ENCODE results near the gene DHRS1. TPM values are rescaled to one million over a fixed set of nuclear protein-coding genes. Genes with fewer than 3 reads are reported as not detected.
A peak's percentile ranks its signal among the peaks of the same experiment; 100 is the strongest.

DHRS1 gene
- total and polyA plus RNA-seq, 2 donors from 2014 or later, result 32.7 to 56.7 TPM

DNA sequence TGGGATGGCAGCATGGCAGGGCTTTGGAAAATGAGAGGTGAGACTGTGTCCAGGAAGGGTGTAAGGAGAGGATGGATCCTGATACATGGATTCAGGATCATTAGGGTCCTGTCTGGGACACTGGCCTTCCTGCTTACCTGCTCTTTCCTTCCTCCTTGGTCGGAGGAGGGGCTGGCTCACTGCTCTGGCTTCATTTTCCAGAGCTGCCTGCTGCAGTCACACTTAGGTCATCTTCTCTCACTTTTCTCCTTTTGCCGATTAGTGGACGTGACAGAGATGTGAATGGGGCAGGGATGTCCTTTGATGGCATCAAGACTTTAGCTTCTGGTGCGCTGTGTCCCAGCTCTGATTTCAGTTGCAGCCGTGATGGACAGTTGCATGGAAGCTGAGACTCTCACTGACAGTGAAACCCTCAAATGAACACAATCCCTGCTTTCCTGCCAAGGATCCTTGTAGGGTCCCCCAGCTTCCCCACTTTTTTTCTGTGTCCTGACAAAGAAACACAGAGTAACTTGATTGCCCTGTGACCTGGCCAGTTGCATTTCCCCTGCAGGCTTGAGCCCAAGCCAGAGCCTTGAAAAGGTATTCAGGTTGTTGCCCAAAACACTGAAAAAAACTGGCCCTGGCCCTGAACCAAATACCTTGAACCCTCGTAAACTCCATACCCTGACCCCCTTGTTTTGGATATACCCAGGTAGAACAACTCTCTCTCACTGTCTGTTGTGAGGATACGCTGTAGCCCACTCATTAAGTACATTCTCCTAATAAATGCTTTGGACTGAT lies 9.0 kb upstream of the DHRS1 start:
- TF ChIP-seq, protein P1, sequence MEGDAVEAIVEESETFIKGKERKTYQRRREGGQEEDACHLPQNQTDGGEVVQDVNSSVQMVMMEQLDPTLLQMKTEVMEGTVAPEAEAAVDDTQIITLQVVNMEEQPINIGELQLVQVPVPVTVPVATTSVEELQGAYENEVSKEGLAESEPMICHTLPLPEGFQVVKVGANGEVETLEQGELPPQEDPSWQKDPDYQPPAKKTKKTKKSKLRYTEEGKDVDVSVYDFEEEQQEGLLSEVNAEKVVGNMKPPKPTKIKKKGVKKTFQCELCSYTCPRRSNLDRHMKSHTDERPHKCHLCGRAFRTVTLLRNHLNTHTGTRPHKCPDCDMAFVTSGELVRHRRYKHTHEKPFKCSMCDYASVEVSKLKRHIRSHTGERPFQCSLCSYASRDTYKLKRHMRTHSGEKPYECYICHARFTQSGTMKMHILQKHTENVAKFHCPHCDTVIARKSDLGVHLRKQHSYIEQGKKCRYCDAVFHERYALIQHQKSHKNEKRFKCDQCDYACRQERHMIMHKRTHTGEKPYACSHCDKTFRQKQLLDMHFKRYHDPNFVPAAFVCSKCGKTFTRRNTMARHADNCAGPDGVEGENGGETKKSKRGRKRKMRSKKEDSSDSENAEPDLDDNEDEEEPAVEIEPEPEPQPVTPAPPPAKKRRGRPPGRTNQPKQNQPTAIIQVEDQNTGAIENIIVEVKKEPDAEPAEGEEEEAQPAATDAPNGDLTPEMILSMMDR (IDR thresholded peaks at IDR 0.05; ENCODE audit: borderline replicate concordance, extremely low read depth, insufficient read depth), result no peak
- intact Hi-C loops (cut with DNase I), result loop anchor here (10.0 kb wide), 1 partner anchor 54 kb away; no protein-coding TSS in a partner anchor
- DNase-seq (no peak), FAIRE-seq (no peak)
- Histone ChIP-seq H3K4me3 (ENCODE audit: low read length in 3 of 3) (no peak overlapping the region), H3K36me3 (ENCODE audit: control insufficient read depth in 2 of 3, insufficient read depth in 3 of 3, low read length in 3 of 3) (peaks cover 2 to 34% (median 26%) of the 10 kb centered on the region in 3 donors), H3K4me1 (ENCODE audit: control insufficient read depth in 2 of 3, insufficient read depth in 2 of 3, low read depth in 1 of 3, low read length in 3 of 3) (peaks cover 0 to 35% (median 33%) of the 10 kb centered on the region in 3 donors), H3K27ac (ENCODE audit: low read depth in 2 of 2, low read length in 2 of 2) (peak overlapping the region in 1 of 2 donors; percentile 79), H3K9me3 (ENCODE audit: control insufficient read depth in 2 of 3, insufficient read depth in 1 of 3, low read length in 3 of 3) (no peaks in the 10 kb centered on the region), H3K9ac (ENCODE audit: low read length in 3 of 3) (peak overlapping the region in 1 of 3 donors; percentile 17), H3K27me3 (ENCODE audit: control insufficient read depth, insufficient read depth, low read length) (no peaks in the 10 kb centered on the region)

GRCh38 chr14:24307575-24308341 lies 8.2 kb upstream of the DHRS1 start, which contains the start of gene CIDEB:
Gene CIDEB, minus strand, starts transcription at chr14:24307977. Its CDS starts 119 bp downstream, at chr14:24307858.
- peak in 3 of 5 donors; percentile 70 to 76 (median 74) for DNase-seq
- Histone ChIP-seq H3K4me1 (ENCODE audit: control insufficient read depth in 2 of 3, insufficient read depth in 2 of 3, low read depth in 1 of 3, low read length in 3 of 3) (peaks cover 0 to 33% (median 28%) of the 10 kb centered on the region in 3 donors), H3K27ac (ENCODE audit: low read depth in 2 of 2, low read length in 2 of 2) (peak within 1 kb of the TSS; percentile 71 to 79), H3K4me3 (ENCODE audit: low read length in 3 of 3) (peak within 1 kb of the TSS in 2 of 3 donors; percentile 57 to 60), H3K36me3 (ENCODE audit: control insufficient read depth in 2 of 3, insufficient read depth in 3 of 3, low read length in 3 of 3) (peaks cover 2 to 42% (median 26%) of the 10 kb centered on the region in 3 donors), H3K27me3 (ENCODE audit: control insufficient read depth, insufficient read depth, low read length) (no peaks in the 10 kb centered on the region), H3K9ac (ENCODE audit: low read length in 3 of 3) (peak within 1 kb of the TSS in 2 of 3 donors; percentile 41 to 60), H3K9me3 (ENCODE audit: control insufficient read depth in 2 of 3, insufficient read depth in 1 of 3, low read length in 3 of 3) (no peaks in the 10 kb centered on the region)
- intact Hi-C loops (cut with DNase I), result loop anchor here (10.0 kb wide), 1 partner anchor 53 kb away; no protein-coding TSS in a partner anchor
- TF ChIP-seq, protein P1 (IDR thresholded peaks at IDR 0.05; ENCODE audit: borderline replicate concordance, extremely low read depth, insufficient read depth), result peak; percentile 91
- FAIRE-seq, result no peak

DNA sequence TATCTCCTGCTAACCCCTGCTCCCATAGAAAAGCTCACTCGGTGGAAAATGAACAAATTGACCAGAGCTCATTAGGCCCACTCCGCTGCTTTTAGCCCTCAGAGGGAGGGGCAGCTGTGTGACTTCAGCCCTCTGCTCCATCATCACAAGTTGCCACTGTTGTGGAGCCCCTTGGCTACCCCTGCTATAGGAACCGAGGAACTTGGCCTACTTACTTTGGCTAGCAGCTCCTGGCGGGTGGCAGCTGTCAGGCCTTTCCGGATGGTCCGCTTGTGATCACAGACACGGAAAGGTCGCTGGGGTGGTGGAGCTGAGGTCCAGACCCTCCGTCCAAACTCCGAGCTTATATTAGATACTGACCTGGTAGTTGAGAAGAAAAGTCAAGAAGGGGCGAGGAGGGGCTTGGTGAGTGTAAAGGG lies 7.6 kb upstream of the DHRS1 start:
- peaks cover 7 to 48% (median 32%) of the 10 kb centered on the region in 3 donors for H3K36me3 ChIP-seq (ENCODE audit: control insufficient read depth in 2 of 3, insufficient read depth in 3 of 3, low read length in 3 of 3)
- FAIRE-seq, result no peak

More for the DNA sequence above, 7.6 kb upstream of the DHRS1 start:
- Histone ChIP-seq H3K9me3 (ENCODE audit: control insufficient read depth in 2 of 3, insufficient read depth in 1 of 3, low read length in 3 of 3) (no peaks in the 10 kb centered on the region), H3K4me1 (ENCODE audit: control insufficient read depth in 2 of 3, insufficient read depth in 2 of 3, low read depth in 1 of 3, low read length in 3 of 3) (peaks cover 0 to 31% (median 22%) of the 10 kb centered on the region in 3 donors), H3K27me3 (ENCODE audit: control insufficient read depth, insufficient read depth, low read length) (no peaks in the 10 kb centered on the region), H3K27ac (ENCODE audit: low read depth in 2 of 2, low read length in 2 of 2) (peak overlapping the region; percentile 71 to 79), H3K9ac (ENCODE audit: low read length in 3 of 3) (peak overlapping the region in 1 of 3 donors; percentile 60), H3K4me3 (ENCODE audit: low read length in 3 of 3) (peak overlapping the region in 2 of 3 donors; percentile 57 to 60)
- intact Hi-C loops (cut with DNase I), result loop anchor here (10.0 kb wide), 1 partner anchor 52 kb away; no protein-coding TSS in a partner anchor
- DNase-seq, result no peak
- TF ChIP-seq, protein P1 (IDR thresholded peaks at IDR 0.05; ENCODE audit: borderline replicate concordance, extremely low read depth, insufficient read depth), result no peak

Data from kidney (tissue), 14 donors.